Measurements from ENCODE around the gene SDF2L1.

DNA sequence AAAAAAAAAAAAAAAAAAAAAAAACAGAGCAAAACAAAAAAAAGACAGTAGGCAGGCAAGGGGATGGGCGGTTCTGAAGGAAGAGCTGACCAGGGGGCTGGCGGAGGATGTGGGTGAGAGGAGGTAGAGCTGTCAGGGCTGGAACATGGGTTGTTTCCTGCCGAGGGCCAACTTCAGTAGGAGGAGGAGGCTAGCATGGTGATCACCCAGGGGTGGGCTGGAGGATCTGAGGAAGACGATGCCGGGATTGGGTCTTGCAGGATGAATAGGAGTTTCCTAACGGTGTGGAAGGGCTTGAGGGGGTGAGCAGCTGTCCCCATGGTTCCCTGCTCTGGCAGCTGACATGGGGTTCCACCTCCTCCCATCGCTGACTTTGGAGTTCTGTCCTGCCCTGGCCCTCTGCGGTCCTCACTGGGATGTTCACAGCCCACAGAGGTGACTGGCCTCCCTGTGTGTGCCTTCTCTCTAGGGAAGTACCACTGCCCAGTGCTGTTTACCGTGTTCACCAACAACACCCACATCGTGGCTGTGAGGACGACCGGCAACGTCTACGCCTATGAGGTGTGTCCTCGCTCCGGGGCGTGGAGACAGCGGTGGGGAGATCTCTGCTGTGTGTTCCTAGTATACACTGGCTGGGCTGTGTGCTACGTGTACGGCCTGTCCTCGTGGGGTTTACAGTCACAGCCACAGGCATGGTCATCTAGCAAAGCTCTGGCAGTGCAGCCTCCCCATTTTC is 38.9 kb downstream of the SDF2L1 start:
- TF ChIP-seq EZH2 (conservative IDR thresholded peaks at IDR 0.05; ENCODE audit: low read depth, low read length) (no peak), SUZ12 (IDR thresholded peaks at IDR 0.05; ENCODE audit: low read depth, low read length) (no peak), GFI1 (CRISPR knock-in tag; IDR thresholded peaks at IDR 0.05; ENCODE audit: borderline replicate concordance) (no peak), RAD21 (CRISPR knock-in tag; IDR thresholded peaks at IDR 0.05) (no peak), PTBP1 (IDR thresholded peaks at IDR 0.05; ENCODE audit: low read depth, low read length, poor library complexity, severe bottlenecking) (no peak)
- TF ChIP-seq, protein P1, sequence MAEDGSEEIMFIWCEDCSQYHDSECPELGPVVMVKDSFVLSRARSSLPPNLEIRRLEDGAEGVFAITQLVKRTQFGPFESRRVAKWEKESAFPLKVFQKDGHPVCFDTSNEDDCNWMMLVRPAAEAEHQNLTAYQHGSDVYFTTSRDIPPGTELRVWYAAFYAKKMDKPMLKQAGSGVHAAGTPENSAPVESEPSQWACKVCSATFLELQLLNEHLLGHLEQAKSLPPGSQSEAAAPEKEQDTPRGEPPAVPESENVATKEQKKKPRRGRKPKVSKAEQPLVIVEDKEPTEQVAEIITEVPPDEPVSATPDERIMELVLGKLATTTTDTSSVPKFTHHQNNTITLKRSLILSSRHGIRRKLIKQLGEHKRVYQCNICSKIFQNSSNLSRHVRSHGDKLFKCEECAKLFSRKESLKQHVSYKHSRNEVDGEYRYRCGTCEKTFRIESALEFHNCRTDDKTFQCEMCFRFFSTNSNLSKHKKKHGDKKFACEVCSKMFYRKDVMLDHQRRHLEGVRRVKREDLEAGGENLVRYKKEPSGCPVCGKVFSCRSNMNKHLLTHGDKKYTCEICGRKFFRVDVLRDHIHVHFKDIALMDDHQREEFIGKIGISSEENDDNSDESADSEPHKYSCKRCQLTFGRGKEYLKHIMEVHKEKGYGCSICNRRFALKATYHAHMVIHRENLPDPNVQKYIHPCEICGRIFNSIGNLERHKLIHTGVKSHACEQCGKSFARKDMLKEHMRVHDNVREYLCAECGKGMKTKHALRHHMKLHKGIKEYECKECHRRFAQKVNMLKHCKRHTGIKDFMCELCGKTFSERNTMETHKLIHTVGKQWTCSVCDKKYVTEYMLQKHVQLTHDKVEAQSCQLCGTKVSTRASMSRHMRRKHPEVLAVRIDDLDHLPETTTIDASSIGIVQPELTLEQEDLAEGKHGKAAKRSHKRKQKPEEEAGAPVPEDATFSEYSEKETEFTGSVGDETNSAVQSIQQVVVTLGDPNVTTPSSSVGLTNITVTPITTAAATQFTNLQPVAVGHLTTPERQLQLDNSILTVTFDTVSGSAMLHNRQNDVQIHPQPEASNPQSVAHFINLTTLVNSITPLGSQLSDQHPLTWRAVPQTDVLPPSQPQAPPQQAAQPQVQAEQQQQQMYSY (CRISPR knock-in tag; IDR thresholded peaks at IDR 0.05), result no peak
- TF ChIP-seq, protein P2, sequence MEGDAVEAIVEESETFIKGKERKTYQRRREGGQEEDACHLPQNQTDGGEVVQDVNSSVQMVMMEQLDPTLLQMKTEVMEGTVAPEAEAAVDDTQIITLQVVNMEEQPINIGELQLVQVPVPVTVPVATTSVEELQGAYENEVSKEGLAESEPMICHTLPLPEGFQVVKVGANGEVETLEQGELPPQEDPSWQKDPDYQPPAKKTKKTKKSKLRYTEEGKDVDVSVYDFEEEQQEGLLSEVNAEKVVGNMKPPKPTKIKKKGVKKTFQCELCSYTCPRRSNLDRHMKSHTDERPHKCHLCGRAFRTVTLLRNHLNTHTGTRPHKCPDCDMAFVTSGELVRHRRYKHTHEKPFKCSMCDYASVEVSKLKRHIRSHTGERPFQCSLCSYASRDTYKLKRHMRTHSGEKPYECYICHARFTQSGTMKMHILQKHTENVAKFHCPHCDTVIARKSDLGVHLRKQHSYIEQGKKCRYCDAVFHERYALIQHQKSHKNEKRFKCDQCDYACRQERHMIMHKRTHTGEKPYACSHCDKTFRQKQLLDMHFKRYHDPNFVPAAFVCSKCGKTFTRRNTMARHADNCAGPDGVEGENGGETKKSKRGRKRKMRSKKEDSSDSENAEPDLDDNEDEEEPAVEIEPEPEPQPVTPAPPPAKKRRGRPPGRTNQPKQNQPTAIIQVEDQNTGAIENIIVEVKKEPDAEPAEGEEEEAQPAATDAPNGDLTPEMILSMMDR (CRISPR knock-in tag; IDR thresholded peaks at IDR 0.05), result no peak
- TF ChIP-seq, protein P3, sequence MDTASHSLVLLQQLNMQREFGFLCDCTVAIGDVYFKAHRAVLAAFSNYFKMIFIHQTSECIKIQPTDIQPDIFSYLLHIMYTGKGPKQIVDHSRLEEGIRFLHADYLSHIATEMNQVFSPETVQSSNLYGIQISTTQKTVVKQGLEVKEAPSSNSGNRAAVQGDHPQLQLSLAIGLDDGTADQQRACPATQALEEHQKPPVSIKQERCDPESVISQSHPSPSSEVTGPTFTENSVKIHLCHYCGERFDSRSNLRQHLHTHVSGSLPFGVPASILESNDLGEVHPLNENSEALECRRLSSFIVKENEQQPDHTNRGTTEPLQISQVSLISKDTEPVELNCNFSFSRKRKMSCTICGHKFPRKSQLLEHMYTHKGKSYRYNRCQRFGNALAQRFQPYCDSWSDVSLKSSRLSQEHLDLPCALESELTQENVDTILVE (CRISPR knock-in tag; IDR thresholded peaks at IDR 0.05), result no peak
